Coronary artery (tissue), 2 donors: ENCODE results near the gene GAS1.

Experiments used
- DNase-seq: peaks from one replicate; pipeline ENCODE4 v3.0.0-alpha.2; 2017; ENCODE audit warnings: low spot score
- H3K27ac ChIP-seq, 2 donors: fragments of 200-600 bp; sonication (generic); one replicate each; pipeline ENCODE4 v1.5.1; 2016 to 2019
- H3K4me3 ChIP-seq: fragments of 200-600 bp; sonication (generic); 2 replicates; pipeline ENCODE4 v1.5.1; 2016; ENCODE audit warnings: mild to moderate bottlenecking, moderate library complexity
- CTCF ChIP-seq: fragments of 200-600 bp; sonication (generic); IDR thresholded peaks from one replicate; pipeline ENCODE4 v1.5.1; 2019; ENCODE audit warnings: antibody characterized with exemption

The GAS1 gene

DNA sequence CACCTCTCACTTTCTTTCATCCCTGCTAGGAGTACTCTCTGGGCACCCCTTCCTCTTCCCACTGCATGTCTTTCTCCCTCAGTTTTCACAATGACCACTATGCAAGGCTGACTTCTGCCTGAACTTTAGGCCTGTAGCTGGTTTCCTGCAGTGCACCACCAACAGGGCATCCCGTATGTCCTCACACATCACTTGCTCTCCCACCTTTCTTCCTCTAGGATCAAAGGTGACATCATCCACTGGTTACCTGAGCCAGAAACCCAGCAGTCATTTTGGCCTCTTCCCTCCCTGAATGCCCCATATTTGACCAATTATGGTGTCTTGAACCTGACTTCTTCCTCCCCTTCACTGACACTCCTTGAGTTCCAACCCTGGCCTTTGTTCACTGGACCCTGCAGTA lies 8.5 kb downstream of the GAS1 start:
- H3K4me3 ChIP-seq, result no peak overlapping the region
- no peak for DNase-seq
- TF ChIP-seq CTCF, result no peak
- H3K27ac ChIP-seq, result no peak overlapping the region

DNA sequence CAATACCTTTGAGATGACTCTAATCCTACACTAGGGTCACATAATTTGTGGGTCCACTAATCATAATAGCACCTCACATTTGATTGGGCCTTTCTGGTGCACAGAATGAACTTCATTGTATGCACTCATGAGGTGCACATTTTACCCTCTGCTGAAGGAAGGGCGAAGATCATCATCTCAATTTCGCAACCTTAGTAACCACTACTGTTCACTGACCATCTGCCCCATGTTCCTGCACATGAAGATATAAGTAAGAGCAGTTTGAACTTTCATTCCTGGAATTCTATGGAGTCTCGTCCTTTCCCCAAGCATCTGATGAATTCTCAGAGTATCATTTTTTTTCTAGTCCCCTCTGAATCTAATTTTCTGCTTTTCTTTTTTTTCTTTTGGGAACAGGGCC lies 21.2 kb downstream of the GAS1 start:
- no peak for TF ChIP-seq CTCF
- H3K27ac ChIP-seq, result no peak overlapping the region
- DNase-seq, result no peak
- H3K4me3 ChIP-seq, result no peak overlapping the region

- no peak for DNase-seq
These were observed 21.6 kb downstream of the GAS1 start for GRCh38 chr9:86925686-86926085.

GRCh38 chr9:86924206-86924605 lies 23.1 kb downstream of the GAS1 start:
- Histone ChIP-seq H3K27ac (no peak overlapping the region), H3K4me3 (no peak overlapping the region)
- TF ChIP-seq CTCF, result no peak
- no peak for DNase-seq

More at GRCh38 chr9:86925686-86926085, 21.6 kb downstream of the GAS1 start:
- TF ChIP-seq CTCF, result no peak
- H3K4me3 ChIP-seq, result no peak overlapping the region
- H3K27ac ChIP-seq, result no peak overlapping the region

DNA sequence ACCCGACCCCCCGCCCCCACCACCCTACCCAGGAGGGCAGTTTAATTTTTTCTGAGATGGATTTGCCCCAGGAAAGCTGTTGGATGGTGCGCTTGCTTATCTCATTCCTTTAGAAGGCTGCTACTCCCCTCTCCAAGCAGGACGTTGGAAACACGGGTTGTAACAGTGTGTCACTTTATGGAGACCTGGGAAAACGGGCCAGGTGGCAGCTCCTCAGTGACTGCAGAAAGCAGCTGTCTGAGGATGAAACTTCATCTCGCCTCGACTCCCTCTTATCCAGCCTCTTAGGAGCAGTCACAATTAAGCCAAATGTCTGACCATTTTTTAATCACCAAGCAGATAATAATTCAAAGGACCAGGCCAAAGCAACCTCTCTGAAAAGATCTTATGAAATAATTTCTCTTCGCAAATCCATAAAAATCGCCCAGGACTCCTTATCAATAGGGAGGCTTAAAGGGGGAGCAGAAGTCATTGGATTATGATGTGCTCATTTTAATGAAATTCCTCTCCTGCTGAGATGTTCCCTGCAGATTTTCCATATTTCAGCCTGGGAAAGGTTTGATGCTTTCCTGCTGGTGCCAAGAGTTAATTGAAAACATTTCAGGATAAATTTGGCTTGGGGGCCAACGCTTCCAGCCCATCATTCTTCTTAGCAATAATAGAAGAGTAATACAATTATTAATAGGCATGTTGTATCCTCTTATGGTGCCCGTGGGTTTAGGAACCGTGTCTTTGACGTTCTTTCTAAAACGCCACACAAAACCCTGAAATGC lies 26.0 kb downstream of the GAS1 start:
- no peak for DNase-seq
- Histone ChIP-seq H3K4me3 (no peak overlapping the region), H3K27ac (no peak overlapping the region)
- TF ChIP-seq CTCF, result no peak

DNA sequence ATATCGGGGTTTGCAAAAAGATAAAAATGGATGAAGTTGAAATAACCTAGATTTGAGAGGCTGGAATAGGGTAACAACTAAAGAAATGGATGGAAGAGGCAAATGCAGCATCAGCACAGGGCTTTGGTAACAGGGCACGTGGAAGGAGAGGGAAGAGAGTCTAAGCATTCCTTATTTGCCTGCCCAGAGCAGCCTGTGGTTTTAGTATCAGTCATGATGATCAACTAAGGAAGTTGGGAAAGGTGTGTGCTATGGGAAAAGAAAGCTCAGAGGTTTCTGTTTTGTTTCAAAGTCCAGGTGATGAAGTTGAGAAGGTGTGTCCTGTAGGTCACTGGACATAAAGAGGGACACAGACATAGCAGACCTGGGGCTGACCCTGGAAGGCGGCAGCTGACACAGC lies 28.8 kb downstream of the GAS1 start:
- TF ChIP-seq CTCF, result no peak
- no peak overlapping the region for H3K4me3 ChIP-seq
- DNase-seq, result no peak
- no peak overlapping the region for H3K27ac ChIP-seq

GRCh38 chr9:86912210-86912609 lies 35.1 kb downstream of the GAS1 start:
- TF ChIP-seq CTCF, result no peak
- Histone ChIP-seq H3K4me3 (no peak overlapping the region), H3K27ac (no peak overlapping the region)
- no peak for DNase-seq
